Endothelial cell of umbilical vein (primary cell): Measurements from ENCODE around the gene VTI1A. TPM values are rescaled to one million over a fixed set of nuclear protein-coding genes. Genes with fewer than 3 reads are reported as not detected.

ENCODE experiments used
- BruUV-seq: library from RNA; stranded (reverse); fragments of 400-500 nt; replicated peaks from 2 replicates; lab custom pipeline; 2021; lab: Mats Ljungman, UMichigan
- CTCF ChIA-PET: fragments of 300-600, 350-600 bp; sonication (Branson Sonifier 250); formaldehyde crosslinking; loops from one replicate; lab custom pipeline; 2021; ENCODE audit warnings: antibody characterized with exemption, inconsistent platforms; lab: Charles Lee
- POLR2A ChIA-PET: fragments of 300-600, 350-600 bp; sonication (Branson Sonifier 250); formaldehyde crosslinking; loops from one replicate; lab custom pipeline; 2021; ENCODE audit warnings: antibody characterized with exemption, inconsistent platforms; lab: Charles Lee
- DNase-seq: peaks from one replicate; pipeline ENCODE4 v3.0.0-alpha.2; 2011; ENCODE audit warnings: low read depth, low spot score
- FAIRE-seq: peaks from 2 replicates; lab custom pipeline; 2011; peaks lifted over from hg19 to GRCh38; lab: Jason Lieb, UNC
- H2AFZ ChIP-seq: 2 replicates; pipeline ENCODE4 v1.6.0; 2012; ENCODE audit warnings: low read depth, low read length, control low read depth, inconsistent platforms
- H3K27ac ChIP-seq: 2 replicates; pipeline ENCODE4 v1.5.1; 2011; ENCODE audit warnings: low read depth, mild to moderate bottlenecking, control low read depth, low read length, moderate library complexity; ENCODE audit not compliant: insufficient read depth
- H3K27me3 ChIP-seq, 2 experiments: 2 replicates each; pipeline versions ENCODE4 v1.6.0 to v1.6.1; 2011; ENCODE audit warnings: low read length in 2 of 2, mixed read lengths in 1 of 2; ENCODE audit not compliant: control insufficient read depth in 2 of 2, insufficient read depth in 2 of 2
- H3K36me3 ChIP-seq, 2 experiments: 2 replicates in 1 of 2; 3 replicates in 1 of 2; pipeline ENCODE4 v1.5.1; 2011; ENCODE audit warnings: low read length in 2 of 2, mild to moderate bottlenecking in 1 of 2, moderate library complexity in 1 of 2; ENCODE audit not compliant: control insufficient read depth in 2 of 2, insufficient read depth in 2 of 2; ENCODE audit errors: extremely low read depth in 1 of 2
- H3K4me1 ChIP-seq: 3 replicates; pipeline ENCODE4 v1.5.1; 2011; ENCODE audit warnings: mild to moderate bottlenecking, low read length; ENCODE audit not compliant: control insufficient read depth, insufficient read depth; ENCODE audit errors: extremely low read depth
- H3K4me2 ChIP-seq: 2 replicates; pipeline ENCODE4 v1.6.1; 2011; ENCODE audit warnings: low read length, control low read depth, mixed read lengths; ENCODE audit not compliant: insufficient read depth
- H3K4me3 ChIP-seq, 3 experiments: fragments of 200-600 bp in 1 of 3; sonication (generic), shearing (Covaris generic) in 1 of 3; replicated peaks in 1 of 3; 2 replicates each; pipeline ENCODE4 v1.5.1; 2011 to 2016; ENCODE audit warnings: control low read depth in 3 of 3, low read length in 3 of 3, mild to moderate bottlenecking in 2 of 3, inconsistent platforms in 1 of 3, low read depth in 1 of 3, moderate library complexity in 1 of 3; ENCODE audit not compliant: insufficient read depth in 1 of 3
- H3K79me2 ChIP-seq: 2 replicates; pipeline ENCODE4 v1.6.0; 2012; ENCODE audit warnings: low read length, inconsistent platforms; ENCODE audit not compliant: control insufficient read depth, insufficient read depth
- H3K9ac ChIP-seq: replicated peaks from 2 replicates; pipeline ENCODE3; 2011; ENCODE audit warnings: low read length, control low read depth; ENCODE audit not compliant: insufficient read depth; ENCODE audit errors: extremely low read depth
- H3K9me1 ChIP-seq: replicated peaks from 3 replicates; pipeline ENCODE4 v1.6.0; 2011; ENCODE audit warnings: mild to moderate bottlenecking, low read length; ENCODE audit not compliant: control insufficient read depth, insufficient read depth; ENCODE audit errors: extremely low read depth
- H3K9me3 ChIP-seq: replicated peaks from 2 replicates; pipeline ENCODE4 v1.5.1; 2012; ENCODE audit warnings: low read length, inconsistent platforms; ENCODE audit not compliant: control insufficient read depth, insufficient read depth
- H4K20me1 ChIP-seq: replicated peaks from 2 replicates; pipeline ENCODE3; 2011; ENCODE audit warnings: mild to moderate bottlenecking, low read length; ENCODE audit not compliant: control insufficient read depth, insufficient read depth; ENCODE audit errors: extremely low read depth
- CTCF ChIP-seq, 2 donors: IDR thresholded peaks; 1 replicate in 1 of 2; 2 replicates in 1 of 2; pipeline ENCODE4 v1.5.1; 2011; ENCODE audit warnings: low read length in 2 of 2, mild to moderate bottlenecking in 2 of 2, moderate library complexity in 2 of 2, control low read depth in 1 of 2, inconsistent platforms in 1 of 2, low read depth in 1 of 2; ENCODE audit not compliant: insufficient read depth in 1 of 2; ENCODE audit errors: extremely low read depth in 1 of 2
- EZH2 ChIP-seq: IDR thresholded peaks from 2 replicates; pipeline ENCODE4 v1.6.1; 2012; ENCODE audit warnings: borderline replicate concordance, low read depth, mild to moderate bottlenecking, moderate library complexity, low read length, inconsistent platforms; ENCODE audit not compliant: severe bottlenecking
- FOS ChIP-seq: IDR thresholded peaks from 2 replicates; pipeline ENCODE4 v1.6.1; 2011; ENCODE audit warnings: mild to moderate bottlenecking, low read length, moderate library complexity, borderline replicate concordance; ENCODE audit not compliant: insufficient read depth
- GATA2 ChIP-seq: IDR thresholded peaks from 2 replicates; pipeline ENCODE4 v1.7.0; 2011; ENCODE audit warnings: low read depth, mild to moderate bottlenecking, moderate library complexity, mixed read lengths, low read length; ENCODE audit not compliant: insufficient read length, insufficient read depth
- JUN ChIP-seq: IDR thresholded peaks from 2 replicates; pipeline ENCODE4 v1.6.1; 2011; ENCODE audit warnings: borderline replicate concordance, low read depth; ENCODE audit not compliant: insufficient read length, insufficient read depth
- MAX ChIP-seq: IDR thresholded peaks from 2 replicates; pipeline ENCODE4 v1.6.1; 2011; ENCODE audit not compliant: insufficient read depth, insufficient read length
- MYC ChIP-seq: IDR thresholded peaks from one replicate; pipeline ENCODE4 v1.6.1; 2011; ENCODE audit warnings: mild to moderate bottlenecking, low read depth, low read length
- POLR2A ChIP-seq: IDR thresholded peaks from 2 replicates; pipeline ENCODE4 v1.6.1; 2012; ENCODE audit warnings: low read depth, mild to moderate bottlenecking, control low read depth, low read length
- POLR2AphosphoS5 ChIP-seq: IDR thresholded peaks from 2 replicates; pipeline ENCODE4 v1.6.1; 2012; ENCODE audit warnings: low read depth, mild to moderate bottlenecking, control low read depth, low read length, moderate library complexity; ENCODE audit not compliant: insufficient read depth
- dilution Hi-C: fragments of 300-500 bp; cut with MboI; formaldehyde crosslinking; loops from one replicate; pipeline ENCODE4 v1.15.0; 2019; ENCODE audit warnings: low sequenced_read_pairs; ENCODE audit not compliant: extremely low pct_ligation_motif_present
- intact Hi-C: fragments of 100-400 bp; cut with micrococcal nuclease; formaldehyde crosslinking; loops from one replicate; pipeline ENCODE4 v1.10.0; 2022
- polyA plus RNA-seq, 4 experiments: library from polyadenylated mRNA; depleted of rRNA in 3 of 4; stranded (reverse) in 3 of 4; unstranded in 1 of 4; fragments of >200 nt; gene quantifications; 2 replicates each; pipeline versions ENCODE4 v1.2.1 to v1.2.3, GENCODE V29; 2011 to 2012; ENCODE audit warnings: missing spikeins in 1 of 4
- total RNA-seq: library from RNA; stranded (reverse); gene quantifications from 2 replicates; pipeline ENCODE4 v1.2.3, GENCODE V29; 2021

The VTI1A gene
- total and polyA plus RNA-seq, 2 donors (not counting 3 experiments of a cell fraction or from before 2014, with no cell fraction given), result 10.8 to 35.6 TPM

- CTCF ChIA-PET, result no interaction called here
- H3K9me1 ChIP-seq, result no peaks in the 10 kb centered on the region
Observed at GRCh38 chr10:112852306-112852705, 405.3 kb downstream of the VTI1A start.

GRCh38 chr10:112855134-112855533 is 408.1 kb downstream of the VTI1A start:
- no TSS peak for BruUV-seq
- CTCF ChIA-PET, result no interaction called here
- Histone ChIP-seq H3K27me3 (peaks cover 10 to 13% of the 10 kb centered on the region in 2 experiments), H3K9me3 (no peaks in the 10 kb centered on the region), H3K4me3 (no peak overlapping the region), H2AFZ (no peak overlapping the region), H3K27ac (no peak overlapping the region), H3K4me1 (no peaks in the 10 kb centered on the region), H3K36me3 (no peaks in the 10 kb centered on the region), H3K9me1 (no peaks in the 10 kb centered on the region), H3K79me2 (no peaks in the 10 kb centered on the region), H3K9ac (no peak overlapping the region), H3K4me2 (no peak overlapping the region), H4K20me1 (no peaks in the 10 kb centered on the region)
- POLR2A ChIA-PET, result no interaction called here
- DNase-seq (no peak), FAIRE-seq (no peak)
- dilution Hi-C loops, result no loop called here
- intact Hi-C loops, result no loop called here
- no peak for TF ChIP-seq GATA2
- no peak for TF ChIP-seq JUN
- TF ChIP-seq POLR2A, result no peak
- no peak for TF ChIP-seq POLR2AphosphoS5
- TF ChIP-seq MYC, result no peak
- TF ChIP-seq EZH2, result no peak
- no peak for TF ChIP-seq MAX
- TF ChIP-seq CTCF (IDR thresholded peaks at IDR 0.05; ENCODE audit: extremely low read depth in 1 of 2, insufficient read depth in 1 of 2, low read depth in 1 of 2, low read length in 2 of 2), result no peak
- TF ChIP-seq FOS, result no peak

More at GRCh38 chr10:112852306-112852705, 405.3 kb downstream of the VTI1A start:
- Histone ChIP-seq H3K9ac (no peak overlapping the region), H3K27me3 (peaks cover 10 to 13% of the 10 kb centered on the region in 2 experiments), H3K9me3 (no peaks in the 10 kb centered on the region), H3K4me1 (no peaks in the 10 kb centered on the region), H3K36me3 (no peaks in the 10 kb centered on the region), H2AFZ (no peak overlapping the region), H3K27ac (no peak overlapping the region), H3K79me2 (no peaks in the 10 kb centered on the region), H3K4me3 (no peak overlapping the region), H4K20me1 (no peaks in the 10 kb centered on the region), H3K4me2 (no peak overlapping the region)
- FAIRE-seq (no peak), DNase-seq (no peak)
- TF ChIP-seq MAX, result no peak
- intact Hi-C loops (no loop called here), dilution Hi-C loops (no loop called here)
- no TSS peak for BruUV-seq
- POLR2A ChIA-PET, result no interaction called here
